PC-3 (cell line): ENCODE data around the gene ROCK1. TPM values are rescaled to one million over a fixed set of nuclear protein-coding genes. Genes with fewer than 3 reads are reported as not detected.

Experiments used
- ATAC-seq: fragments of 200-7000 bp; cut with Tn5 transposase; 2 replicates; pipeline ENCODE4 v1.9.1; 2020; ENCODE audit warnings: mild to moderate bottlenecking, moderate library complexity
- BruUV-seq: library from RNA; stranded (reverse); fragments of 400-500 nt; replicated peaks from 2 replicates; lab custom pipeline; 2021; lab: Mats Ljungman, UMichigan
- CTCF ChIA-PET: fragments of 300-600 bp; sonication (Branson Sonifier 250); formaldehyde crosslinking; loops from one replicate; lab custom pipeline; 2022; ENCODE audit warnings: antibody characterized with exemption; lab: Charles Lee
- POLR2A ChIA-PET: fragments of 300-600 bp; sonication (Branson Sonifier 250); formaldehyde crosslinking; loops from one replicate; lab custom pipeline; 2022; ENCODE audit warnings: antibody characterized with exemption; ENCODE audit not compliant: unreplicated experiment; lab: Charles Lee
- DNase-seq: peaks from one replicate; pipeline ENCODE4 v3.0.0-alpha.2; 2015
- H2AFZ ChIP-seq: fragments of 300-600 bp; sonication (generic); 2 replicates; pipeline ENCODE4 v1.6.0; 2016; ENCODE audit warnings: antibody characterized with exemption, low read length
- H3F3A ChIP-seq: fragments of 300-600 bp; sonication (generic); one replicate; pipeline ENCODE4 v1.6.0; 2017; ENCODE audit warnings: antibody characterized with exemption, low read length, control low read depth, mild to moderate bottlenecking; ENCODE audit not compliant: unreplicated experiment
- H3K27ac ChIP-seq: fragments of 300-600 bp; sonication (generic); 2 replicates; pipeline ENCODE4 v1.5.1; 2016; ENCODE audit warnings: mild to moderate bottlenecking, low read length
- H3K27me3 ChIP-seq: fragments of 300-600 bp; sonication (generic); 2 replicates; pipeline ENCODE4 v1.6.1; 2016; ENCODE audit warnings: low read length, mixed read lengths
- H3K36me3 ChIP-seq: fragments of 300-600 bp; sonication (generic); 2 replicates; pipeline ENCODE4 v1.6.1; 2016; ENCODE audit warnings: low read depth, mixed run types, low read length, mixed read lengths
- H3K4me1 ChIP-seq: fragments of 300-600 bp; sonication (generic); 2 replicates; pipeline ENCODE4 v1.5.1; 2016; ENCODE audit warnings: low read length; ENCODE audit not compliant: insufficient read depth
- H3K4me2 ChIP-seq: fragments of 300-600 bp; sonication (generic); 2 replicates; pipeline ENCODE4 v1.6.0; 2016; ENCODE audit warnings: low read length
- H3K4me3 ChIP-seq: fragments of 300-600 bp; sonication (generic); 2 replicates; pipeline ENCODE4 v1.5.1; 2016; ENCODE audit warnings: mild to moderate bottlenecking, low read length, mixed read lengths
- H3K79me2 ChIP-seq: fragments of 300-600 bp; sonication (generic); 2 replicates; pipeline ENCODE4 v1.6.1; 2017; ENCODE audit warnings: low read length, mixed read lengths
- H3K9ac ChIP-seq: fragments of 300-600 bp; sonication (generic); 2 replicates; pipeline ENCODE4 v1.6.0; 2016; ENCODE audit warnings: mild to moderate bottlenecking, low read length
- H3K9me2 ChIP-seq: fragments of 300-600 bp; sonication (generic); replicated peaks from 2 replicates; pipeline ENCODE4 v1.6.1; 2016; ENCODE audit warnings: mixed run types, low read length, mixed read lengths
- H3K9me3 ChIP-seq: fragments of 300-600 bp; sonication (generic); 2 replicates; pipeline ENCODE4 v1.6.1; 2016; ENCODE audit warnings: low read length, mixed read lengths
- H4K20me1 ChIP-seq: fragments of 300-600 bp; sonication (generic); 2 replicates; pipeline ENCODE4 v1.6.1; 2016; ENCODE audit warnings: low read length, mixed read lengths
- EZH2 ChIP-seq: fragments of 300-600 bp; sonication (generic); IDR thresholded peaks from one replicate; pipeline ENCODE4 v1.6.1; 2017; ENCODE audit warnings: antibody characterized with exemption, mild to moderate bottlenecking, low read length; ENCODE audit not compliant: unreplicated experiment
- EZH2phosphoT487 ChIP-seq: fragments of 300-600 bp; sonication (generic); IDR thresholded peaks from 2 replicates; pipeline ENCODE4 v1.6.1; 2018; ENCODE audit warnings: mild to moderate bottlenecking, antibody characterized with exemption, low read length, borderline replicate concordance
- intact Hi-C: fragments of 100-400 bp; cut with micrococcal nuclease; formaldehyde crosslinking; loops from 2 replicates; pipeline ENCODE4 v1.9.0; 2023
- total RNA-seq: library from RNA; depleted of rRNA; stranded (reverse); fragments of >200 nt; gene quantifications from 2 replicates; pipeline ENCODE4 v1.2.3, GENCODE V29; 2014
- TF ChIP-seq, protein P1 (sequence below): fragments of 300-600 bp; sonication (generic); conservative IDR thresholded peaks from 2 replicates; pipeline ENCODE4 v1.5.1; 2017; ENCODE audit warnings: antibody characterized with exemption, low read depth, mild to moderate bottlenecking, low read length

The ROCK1 gene
- total RNA-seq, 1 experiment from 2014 or later, result 22.2 TPM

DNA sequence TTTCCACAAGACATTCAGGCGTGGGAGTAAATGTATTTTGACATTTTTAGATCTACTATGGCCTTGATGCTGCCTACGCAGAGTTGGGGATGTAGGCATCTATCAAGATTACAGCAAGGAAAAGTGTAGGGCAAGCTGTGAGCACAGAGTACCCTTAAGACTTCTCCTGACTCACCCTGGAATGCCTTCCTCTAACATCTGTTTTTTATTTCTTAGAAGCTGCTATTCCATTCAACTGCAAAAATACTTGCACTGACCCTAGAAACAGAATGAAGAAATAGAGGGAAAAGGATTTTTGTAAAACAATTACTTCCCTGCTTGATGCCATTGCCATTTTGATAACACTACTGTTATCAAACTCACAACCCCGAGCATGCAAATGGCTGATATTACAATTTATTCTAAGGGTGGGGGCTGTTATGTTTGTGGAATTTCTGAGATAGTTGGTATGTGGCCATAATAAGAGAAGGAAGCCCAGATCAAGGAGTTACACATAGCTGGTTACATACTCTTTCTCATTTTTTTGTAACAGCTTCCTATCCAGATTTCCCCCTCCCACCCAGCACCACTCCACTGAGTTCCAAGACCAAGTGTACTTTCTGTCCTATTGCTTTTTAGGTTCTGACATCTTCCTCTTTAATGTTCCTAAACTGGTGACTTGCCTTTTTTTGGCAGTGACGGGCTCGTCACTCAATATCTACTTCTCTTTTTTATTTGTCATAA, 6.0 kb upstream of the ROCK1 start:
- intact Hi-C loops, result no loop called here
- Histone ChIP-seq H3K9me3 (no peaks in the 10 kb centered on the region), H3K27me3 (no peaks in the 10 kb centered on the region), H3K9me2 (no peaks in the 10 kb centered on the region), H4K20me1 (no peaks in the 10 kb centered on the region), H3K36me3 (no peaks in the 10 kb centered on the region), H3K4me2 (no peak overlapping the region), H3K27ac (no peak overlapping the region), H3K4me3 (no peak overlapping the region), H2AFZ (0 out of 2 replicates have a peak overlapping the region, but pooled peaks have one; percentile 30), H3K9ac (no peak overlapping the region), H3F3A (no peaks in the 10 kb centered on the region), H3K79me2 (no peaks in the 10 kb centered on the region), H3K4me1 (no peaks in the 10 kb centered on the region)
- ChIA-PET POLR2A (no interaction called here), CTCF (interaction anchor here (0.6 kb wide), 2 partner anchors 11 to 484 kb away, joined by 3 to 4 read pairs; no protein-coding TSS in a partner anchor)
- no TSS peak for BruUV-seq
- TF ChIP-seq, protein P1, sequence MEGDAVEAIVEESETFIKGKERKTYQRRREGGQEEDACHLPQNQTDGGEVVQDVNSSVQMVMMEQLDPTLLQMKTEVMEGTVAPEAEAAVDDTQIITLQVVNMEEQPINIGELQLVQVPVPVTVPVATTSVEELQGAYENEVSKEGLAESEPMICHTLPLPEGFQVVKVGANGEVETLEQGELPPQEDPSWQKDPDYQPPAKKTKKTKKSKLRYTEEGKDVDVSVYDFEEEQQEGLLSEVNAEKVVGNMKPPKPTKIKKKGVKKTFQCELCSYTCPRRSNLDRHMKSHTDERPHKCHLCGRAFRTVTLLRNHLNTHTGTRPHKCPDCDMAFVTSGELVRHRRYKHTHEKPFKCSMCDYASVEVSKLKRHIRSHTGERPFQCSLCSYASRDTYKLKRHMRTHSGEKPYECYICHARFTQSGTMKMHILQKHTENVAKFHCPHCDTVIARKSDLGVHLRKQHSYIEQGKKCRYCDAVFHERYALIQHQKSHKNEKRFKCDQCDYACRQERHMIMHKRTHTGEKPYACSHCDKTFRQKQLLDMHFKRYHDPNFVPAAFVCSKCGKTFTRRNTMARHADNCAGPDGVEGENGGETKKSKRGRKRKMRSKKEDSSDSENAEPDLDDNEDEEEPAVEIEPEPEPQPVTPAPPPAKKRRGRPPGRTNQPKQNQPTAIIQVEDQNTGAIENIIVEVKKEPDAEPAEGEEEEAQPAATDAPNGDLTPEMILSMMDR, result no peak
- TF ChIP-seq EZH2, result no peak
- TF ChIP-seq EZH2phosphoT487, result no peak
- no peak for ATAC-seq
- no peak for DNase-seq

- no peak overlapping the region for H3K27ac ChIP-seq
- ATAC-seq (no peak), DNase-seq (no peak)
- H3K79me2 ChIP-seq, result peaks cover 8% of the 10 kb centered on the region
- H2AFZ ChIP-seq, result no peak overlapping the region
- no peaks in the 10 kb centered on the region for H3F3A ChIP-seq
- H3K4me2 ChIP-seq, result no peak overlapping the region
- H3K9me3 ChIP-seq, result no peaks in the 10 kb centered on the region
- TF ChIP-seq, protein P1, result no peak
- TF ChIP-seq EZH2phosphoT487 (no peak), EZH2 (no peak)
- no TSS peak for BruUV-seq
- no peak overlapping the region for H3K9ac ChIP-seq
- no peaks in the 10 kb centered on the region for H3K4me1 ChIP-seq
- ChIA-PET CTCF (no interaction called here), POLR2A (no interaction called here)
- no peaks in the 10 kb centered on the region for H3K27me3 ChIP-seq
- H3K36me3 ChIP-seq, result no peaks in the 10 kb centered on the region
- intact Hi-C loops, result no loop called here
- H3K4me3 ChIP-seq, result no peak overlapping the region
- H4K20me1 ChIP-seq, result no peaks in the 10 kb centered on the region
- H3K9me2 ChIP-seq, result no peaks in the 10 kb centered on the region
Measured at GRCh38 chr18:21115519-21116411, 4.2 kb upstream of the ROCK1 start.
